Bronchial smooth muscle cell (primary cell): ENCODE measurements around the gene IGFBP4. TPM values are rescaled to one million over a fixed set of nuclear protein-coding genes. Genes with fewer than 3 reads are reported as not detected.

Source experiments
- total RNA-seq: library from RNA; depleted of rRNA; stranded (reverse); fragments of >200 nt; gene quantifications from 2 replicates; pipeline ENCODE4 v1.2.1, GENCODE V29; 2014

IGFBP4 gene
- 218 and 260 TPM in 2 replicates for total RNA-seq

DNA sequence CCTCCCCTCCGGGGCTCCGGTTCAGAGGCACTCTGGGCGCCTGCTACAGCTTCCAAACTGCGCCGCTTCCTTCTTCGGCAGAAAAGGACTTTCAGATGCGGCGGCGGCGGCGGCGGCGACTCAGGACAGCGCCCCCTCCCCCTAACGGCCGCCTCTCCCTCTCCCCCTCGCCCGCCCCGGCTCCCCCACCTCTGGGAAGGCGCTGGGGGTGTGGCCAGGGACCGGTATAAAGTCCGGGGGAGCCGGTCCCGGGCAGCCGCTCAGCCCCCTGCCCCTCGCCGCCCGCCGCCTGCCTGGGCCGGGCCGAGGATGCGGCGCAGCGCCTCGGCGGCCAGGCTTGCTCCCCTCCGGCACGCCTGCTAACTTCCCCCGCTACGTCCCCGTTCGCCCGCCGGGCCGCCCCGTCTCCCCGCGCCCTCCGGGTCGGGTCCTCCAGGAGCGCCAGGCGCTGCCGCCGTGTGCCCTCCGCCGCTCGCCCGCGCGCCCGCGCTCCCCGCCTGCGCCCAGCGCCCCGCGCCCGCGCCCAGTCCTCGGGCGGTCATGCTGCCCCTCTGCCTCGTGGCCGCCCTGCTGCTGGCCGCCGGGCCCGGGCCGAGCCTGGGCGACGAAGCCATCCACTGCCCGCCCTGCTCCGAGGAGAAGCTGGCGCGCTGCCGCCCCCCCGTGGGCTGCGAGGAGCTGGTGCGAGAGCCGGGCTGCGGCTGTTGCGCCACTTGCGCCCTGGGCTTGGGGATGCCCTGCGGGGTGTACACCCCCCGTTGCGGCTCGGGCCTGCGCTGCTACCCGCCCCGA is at the start of gene IGFBP4:
TSS of gene IGFBP4 (plus strand) at position 255 of the 792 bp plus-strand sequence. CDS start at position 541, 286 bp downstream.

DNA sequence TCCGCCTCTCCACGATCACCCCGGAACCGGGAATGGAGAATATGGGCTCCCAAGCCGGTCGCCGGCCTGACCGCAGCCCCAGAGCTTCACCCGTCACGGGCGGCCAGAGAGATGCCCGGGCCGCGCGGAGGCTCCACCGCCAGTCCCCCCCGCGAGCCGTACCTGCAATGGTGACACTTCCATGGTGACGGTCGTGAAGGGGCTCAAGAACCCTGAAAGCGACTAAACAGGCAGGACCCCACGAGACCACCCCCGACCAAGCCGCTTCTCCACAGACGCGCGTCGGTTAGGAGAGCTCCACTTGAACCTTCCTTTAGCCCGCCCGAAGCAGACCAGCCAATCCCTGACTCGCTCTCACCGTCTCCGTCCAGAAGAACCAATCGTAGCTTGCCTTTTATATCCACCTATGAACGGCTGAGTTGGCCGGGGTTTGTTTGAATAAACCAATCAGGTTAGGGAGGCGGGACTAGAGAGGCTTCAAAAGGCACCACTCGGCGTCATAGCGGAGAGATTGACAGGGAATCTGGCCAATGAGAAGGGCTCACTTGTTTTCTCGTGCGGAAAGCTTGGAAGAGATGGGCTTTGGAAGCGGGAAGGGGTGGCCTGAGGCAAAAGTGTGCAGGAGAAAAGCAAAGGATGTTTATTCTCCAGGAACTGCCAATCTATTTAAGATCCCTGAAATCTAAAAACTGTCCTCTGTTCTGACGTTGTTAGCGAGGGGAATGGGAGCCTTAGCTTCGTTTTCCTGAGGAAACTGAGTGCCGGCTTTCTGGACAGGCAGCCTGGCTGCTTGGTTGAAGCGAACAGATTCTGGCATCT is 25.4 kb upstream of the IGFBP4 start, which contains the start of gene TOP2A:
TSS of gene TOP2A (minus strand) at position 288 of the 819 bp plus-strand sequence. CDS start at position 183, 105 bp downstream.

DNA sequence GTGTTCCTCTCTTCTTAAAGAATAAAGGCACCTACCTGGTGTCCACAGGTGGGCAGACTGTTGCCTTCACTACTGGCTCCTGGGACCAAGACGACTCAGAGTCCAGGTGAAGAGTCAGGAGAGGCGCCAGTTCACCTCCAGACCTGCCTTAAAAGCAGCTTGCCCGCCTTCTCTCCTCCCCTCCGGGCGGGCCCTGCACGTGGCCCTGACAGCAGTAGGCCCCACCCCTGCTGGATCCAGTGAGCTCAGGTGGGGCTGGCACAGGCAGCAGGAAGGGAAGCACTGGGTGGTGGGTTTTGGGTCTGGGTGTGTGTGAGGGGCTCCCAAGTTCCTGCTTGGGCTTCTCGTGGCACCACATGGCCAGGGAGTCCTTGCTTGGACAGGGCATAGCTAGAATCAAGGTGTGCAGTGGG is 58.3 kb downstream of the IGFBP4 start, which contains the start of gene TNS4:
TSS of gene TNS4 (minus strand) at position 125 of the 413 bp plus-strand sequence. CDS start 5,198 bp downstream, outside the sequence.

Other genes with a start within 250 kb of the IGFBP4 start
- gene WIPF2, start 224.1 kb upstream of the IGFBP4 start, total RNA-seq: 2.6 and 5.0 TPM in 2 replicates
- gene CDC6, start 155.6 kb upstream of the IGFBP4 start, total RNA-seq: 0.94 and 1.7 TPM in 2 replicates
- 3.9 and 6.9 TPM in 2 replicates for gene RARA, start 134.3 kb upstream of the IGFBP4 start, total RNA-seq
- 2.4 and 3.0 TPM in 2 replicates for gene GJD3, start 78.7 kb upstream of the IGFBP4 start, total RNA-seq
- gene TOP2A, start 25.6 kb upstream of the IGFBP4 start, total RNA-seq: 1.7 and 14.8 TPM in 2 replicates
- gene TNS4, start 58.2 kb downstream of the IGFBP4 start, total RNA-seq: not detected in 2 replicates
- gene CCR7, start 122.0 kb downstream of the IGFBP4 start, total RNA-seq: not detected in 2 replicates
- gene SMARCE1, start 204.4 kb downstream of the IGFBP4 start, total RNA-seq: 89.4 and 93.0 TPM in 2 replicates
- gene KRT222, start 221.7 kb downstream of the IGFBP4 start, total RNA-seq: under 0.01 TPM in 1 of 2 replicates, not detected in the other